ENCODE results near the gene GLI3.

- TF ChIP-seq EZH2 (IDR thresholded peaks at IDR 0.05; ENCODE audit: insufficient read depth, poor library complexity, severe bottlenecking) (no peak), EZH2phosphoT487 (IDR thresholded peaks at IDR 0.05; ENCODE audit: insufficient read depth, low read depth) (no peak)
These were observed 102.6 kb downstream of the GLI3 start for GRCh38 chr7:42134276-42134876.

All from GM23248 (cell line).